ENCODE results near the gene PAM16.
"Not testable (repeated sequence)": the region's sequence is repeated elsewhere in the genome, so short reads cannot be mapped to it uniquely, and the experiment has no call there.

PAM16 gene

DNA sequence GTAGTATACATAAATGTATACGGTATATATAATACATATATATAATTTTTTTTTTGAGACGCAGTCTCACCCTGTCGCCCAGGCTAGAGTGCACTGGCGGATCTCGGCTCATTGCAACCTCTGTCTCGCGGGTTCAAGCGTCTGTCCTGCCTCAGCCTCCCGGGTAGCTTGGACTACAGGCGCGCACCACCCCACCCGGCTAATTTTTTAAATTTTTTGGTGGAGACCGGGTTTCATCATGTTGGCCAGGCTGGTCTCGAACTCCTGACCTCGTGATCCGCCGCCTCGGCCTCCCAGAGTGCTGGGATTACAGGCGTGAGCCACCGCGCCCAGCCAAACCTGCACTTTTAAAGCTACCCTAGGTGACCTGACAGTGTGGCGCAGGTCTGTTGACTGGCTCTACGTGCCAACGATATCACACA is 745 bp downstream of the PAM16 start:
- DNase-seq = no peak

DNA sequence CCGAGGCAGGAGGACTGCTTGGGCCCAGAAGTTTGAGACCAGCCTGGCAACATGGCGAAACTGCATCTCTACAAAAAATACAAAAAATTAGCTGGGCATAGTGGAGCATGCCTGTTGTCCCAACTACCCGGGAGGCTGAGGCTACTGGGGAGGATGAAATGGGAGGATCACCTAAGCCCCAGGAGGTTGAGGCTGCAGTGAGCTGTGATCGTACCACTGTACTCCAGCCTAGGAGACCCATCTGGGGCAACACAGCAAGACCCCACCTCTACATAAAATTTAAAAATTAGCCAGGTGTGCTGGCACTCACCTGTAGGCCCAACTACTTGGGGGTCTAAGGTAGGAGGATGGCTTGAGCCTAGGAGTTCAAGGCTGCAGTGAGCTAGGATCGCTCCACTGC is 1.8 kb downstream of the PAM16 start:
- DNase-seq = no peak

DNA sequence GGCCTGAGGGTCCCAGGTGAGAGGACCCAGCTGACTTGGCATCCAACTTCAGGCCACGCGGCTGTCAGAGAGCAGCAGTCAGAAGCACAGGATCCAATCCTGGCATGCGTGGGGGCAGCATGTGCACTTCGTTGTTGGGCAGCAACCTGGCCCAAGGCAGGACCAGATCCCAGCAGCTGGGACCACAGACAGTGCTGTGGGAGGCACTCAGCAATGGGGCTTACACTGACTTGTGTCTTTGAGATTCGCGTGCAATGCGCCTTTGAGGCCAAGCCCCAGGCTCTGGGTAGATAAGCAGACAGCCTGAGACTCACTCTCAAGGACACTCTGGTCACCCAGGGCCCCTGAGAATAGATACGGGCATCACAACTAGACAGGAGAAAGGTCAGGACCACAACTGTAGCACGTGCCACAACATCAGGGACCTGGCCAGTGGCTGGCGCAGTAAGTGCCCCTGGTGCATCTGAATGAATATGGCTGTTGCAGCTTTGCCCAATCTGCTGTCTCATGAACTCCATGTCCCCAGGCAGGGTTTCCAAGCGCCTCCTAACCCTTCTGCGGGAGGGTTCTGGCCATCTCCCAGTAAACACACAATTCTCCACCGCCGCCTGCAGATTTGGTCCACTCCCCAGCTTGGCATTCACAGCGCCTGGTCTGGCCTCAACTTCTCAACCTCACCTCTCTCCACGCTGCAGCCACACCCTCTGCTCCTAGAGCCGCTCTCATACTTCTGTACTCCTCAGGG is 3.2 kb downstream of the PAM16 start:
- DNase-seq = no peak

DNA sequence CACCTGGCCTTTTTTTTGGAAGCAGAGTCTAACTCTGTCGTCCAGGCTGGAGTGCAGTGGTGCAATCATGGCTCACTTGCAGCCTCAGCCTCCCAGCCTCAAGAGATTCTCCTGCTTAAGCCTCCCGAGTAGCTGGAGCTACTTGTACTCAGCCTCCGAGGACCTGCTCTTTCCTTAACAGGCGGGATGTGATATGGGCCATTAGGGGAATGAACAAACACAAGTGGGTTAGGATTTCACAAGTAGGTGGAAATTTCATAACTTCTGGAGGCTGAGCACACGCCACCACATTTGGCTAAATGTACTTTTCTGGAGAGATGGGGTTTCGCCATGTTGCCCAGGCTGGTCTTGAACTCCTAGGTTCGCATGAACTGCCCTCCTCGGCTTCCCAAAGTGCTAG is 4.1 kb downstream of the PAM16 start:
- DNase-seq = no peak

DNA sequence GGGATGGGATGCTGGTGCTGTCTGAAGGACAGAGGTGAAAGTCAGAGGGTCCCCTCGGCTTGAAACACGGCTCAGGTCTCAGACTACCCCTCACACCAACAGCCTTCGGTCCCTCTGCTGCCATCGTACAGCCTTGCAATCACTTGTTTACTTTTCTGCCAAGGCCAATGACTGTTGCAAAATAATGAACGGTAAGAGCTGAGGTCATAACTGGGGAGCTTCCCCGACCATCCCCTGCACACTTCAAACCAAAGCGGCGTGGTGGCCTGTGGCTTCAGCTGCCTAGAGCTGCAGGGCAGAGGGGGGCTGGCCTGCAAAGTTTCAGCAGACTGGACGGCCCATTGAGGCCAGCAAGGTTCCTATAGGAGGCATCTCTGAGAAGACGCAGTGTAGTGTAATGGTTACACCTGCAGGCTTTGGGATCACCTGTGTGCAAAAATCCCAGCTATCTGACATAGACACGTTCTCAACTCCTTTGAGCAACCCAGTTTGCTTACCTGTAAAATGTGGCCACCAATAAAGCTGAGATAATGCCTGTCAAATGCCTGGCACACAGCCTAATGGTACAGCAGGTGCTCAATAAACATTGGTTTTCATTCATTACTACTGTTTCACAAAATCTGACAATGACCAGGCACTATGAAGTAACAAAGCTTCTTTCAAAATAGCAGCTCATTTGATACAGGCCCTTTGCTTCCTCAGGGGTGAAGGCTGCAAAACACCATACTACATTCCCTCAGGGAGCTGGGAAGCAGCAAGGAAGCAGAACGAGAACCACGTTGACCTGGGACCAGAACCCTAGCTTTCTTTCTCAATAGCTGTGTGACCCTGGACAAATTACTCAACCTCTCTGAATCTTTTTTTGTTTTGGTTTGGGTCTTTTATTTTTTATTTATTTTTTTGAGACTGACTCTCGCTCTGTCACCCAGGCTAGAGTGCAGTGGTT is 5.0 kb downstream of the PAM16 start:
- no peak for DNase-seq

DNA sequence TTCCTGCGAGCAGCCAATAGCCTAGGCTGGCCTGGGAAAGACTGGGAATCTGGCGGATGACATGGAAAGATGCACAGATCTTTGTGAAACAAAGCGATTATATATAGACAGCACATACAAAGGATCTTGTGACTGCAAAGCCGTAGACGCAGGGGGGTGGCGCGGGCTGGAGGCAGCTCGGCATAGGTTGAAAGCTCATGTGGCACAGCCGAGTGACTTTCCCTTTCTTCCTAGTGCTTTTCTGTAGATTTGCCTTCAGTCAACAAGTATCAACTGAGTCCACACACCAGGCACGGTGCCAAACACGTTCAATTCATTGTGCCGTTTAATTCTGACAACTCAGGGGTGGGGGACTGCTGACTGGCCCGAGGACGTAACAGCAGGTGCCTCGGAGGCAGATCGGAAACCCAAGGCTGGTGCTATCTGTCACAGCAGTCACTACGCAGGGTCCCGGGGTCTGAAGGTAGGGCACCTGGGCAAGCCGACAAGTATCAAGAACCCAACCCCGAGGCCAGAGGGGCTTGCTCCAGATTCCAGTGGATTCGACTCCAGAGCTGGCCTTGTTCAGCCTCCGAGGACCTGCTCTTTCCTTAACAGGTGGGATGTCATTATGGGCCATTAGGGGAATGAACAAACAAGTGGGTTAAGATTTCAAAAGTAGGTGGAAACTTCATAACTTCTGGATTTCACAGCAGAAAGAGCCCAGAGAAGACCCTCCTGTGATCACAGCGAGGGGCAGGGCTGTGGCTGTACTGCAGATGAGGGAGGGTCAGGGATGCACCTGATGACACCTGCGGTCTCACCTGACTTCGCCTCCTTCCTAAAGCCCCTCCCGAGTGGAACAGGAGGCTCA is 5.9 kb downstream of the PAM16 start:
- no peak for DNase-seq

DNA sequence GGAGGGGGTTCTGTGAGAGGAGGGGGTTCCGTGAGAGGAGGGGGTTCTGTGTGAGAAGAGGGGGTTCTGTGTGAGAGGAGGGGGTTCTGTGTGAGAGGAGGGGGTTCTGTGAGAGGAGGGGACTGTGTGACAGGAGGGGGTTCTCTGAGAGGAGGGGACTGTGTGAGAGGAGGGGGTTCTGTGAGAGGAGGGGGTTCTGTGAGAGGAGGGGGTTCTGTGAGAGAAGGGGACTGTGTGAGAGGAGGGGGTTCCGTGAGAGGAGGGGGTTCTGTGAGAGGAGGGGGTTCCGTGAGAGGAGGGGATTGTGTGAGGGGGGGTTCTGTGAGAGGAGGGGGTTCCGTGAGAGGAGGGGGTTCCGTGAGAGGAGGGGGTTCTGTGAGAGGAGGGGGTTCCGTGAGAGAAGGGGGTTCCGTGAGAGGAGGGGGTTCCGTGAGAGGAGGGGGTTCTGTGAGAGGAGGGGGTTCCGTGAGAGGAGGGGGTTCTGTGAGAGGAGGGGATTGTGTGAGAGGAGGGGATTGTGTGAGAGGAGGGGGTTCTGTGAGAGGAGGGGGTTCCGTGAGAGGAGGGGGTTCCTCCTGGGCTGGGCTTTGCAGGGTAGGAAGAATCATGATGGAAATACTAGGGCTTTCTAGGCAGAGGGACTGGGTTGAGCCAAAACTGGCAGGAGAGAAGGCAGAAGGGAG is 6.7 kb downstream of the PAM16 start:
- not testable (repeated sequence) for DNase-seq

DNA sequence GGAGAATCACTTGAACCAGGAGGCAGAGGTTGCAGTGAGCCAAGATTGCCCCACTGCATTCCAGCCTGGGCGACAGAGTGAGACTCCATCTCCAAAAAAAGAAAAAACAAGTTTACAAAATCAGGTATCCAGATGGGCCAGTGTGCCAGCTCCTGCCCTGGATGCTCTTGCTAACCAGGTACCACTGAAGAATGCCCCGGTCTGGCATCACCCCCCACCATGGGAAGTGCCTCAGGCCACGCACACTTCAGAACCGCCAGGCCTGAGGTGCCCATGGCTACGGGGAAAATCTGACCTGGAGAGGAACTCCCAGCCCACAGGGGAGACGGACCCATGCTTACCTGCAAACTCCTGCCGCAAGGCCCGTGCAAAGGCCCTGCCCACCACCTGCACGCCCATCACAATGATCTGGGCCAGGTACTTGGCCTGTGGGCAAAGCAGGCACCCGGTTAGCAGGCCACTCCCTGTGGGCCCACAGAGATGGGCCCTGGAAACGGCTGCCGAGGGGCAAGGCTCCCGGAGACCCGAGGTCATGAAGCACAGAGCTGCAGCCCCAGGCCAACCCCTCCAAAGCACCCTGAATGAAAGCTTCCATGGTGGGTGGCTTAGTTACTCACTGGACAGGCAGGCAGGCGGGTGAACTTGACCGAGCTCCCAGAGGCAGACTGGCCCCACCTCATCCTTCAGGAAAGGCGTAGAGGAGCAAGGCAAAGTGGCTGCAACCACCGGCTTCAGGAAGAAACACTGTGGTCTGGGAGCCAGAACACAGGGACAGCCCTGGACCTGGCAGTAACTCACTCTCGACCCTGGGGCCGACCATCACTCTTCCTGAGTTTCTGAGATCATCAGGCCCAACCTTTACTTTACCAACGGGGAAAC is 8.0 kb downstream of the PAM16 start:
- DNase-seq = no peak

DNA sequence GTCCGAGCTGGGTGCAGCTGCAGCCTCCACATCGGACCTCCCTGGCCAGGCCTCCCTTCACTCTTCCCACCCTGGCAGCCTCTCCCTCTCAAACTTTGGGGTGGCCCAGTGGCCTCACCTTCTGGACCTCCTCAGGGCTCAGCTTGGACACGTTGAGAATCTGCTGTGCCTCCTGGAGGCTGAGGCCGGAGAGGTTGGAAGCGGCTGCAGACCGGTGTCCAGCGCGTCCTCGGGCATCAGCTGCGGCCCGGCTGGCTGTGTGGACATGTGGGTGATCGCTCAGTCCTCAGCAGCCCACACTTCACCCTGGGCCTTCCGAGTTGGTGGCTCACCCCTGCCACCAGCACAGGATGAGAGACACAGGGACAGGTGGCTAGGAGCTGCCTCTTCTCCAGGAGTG is 9.9 kb downstream of the PAM16 start:
- no peak for DNase-seq

DNA sequence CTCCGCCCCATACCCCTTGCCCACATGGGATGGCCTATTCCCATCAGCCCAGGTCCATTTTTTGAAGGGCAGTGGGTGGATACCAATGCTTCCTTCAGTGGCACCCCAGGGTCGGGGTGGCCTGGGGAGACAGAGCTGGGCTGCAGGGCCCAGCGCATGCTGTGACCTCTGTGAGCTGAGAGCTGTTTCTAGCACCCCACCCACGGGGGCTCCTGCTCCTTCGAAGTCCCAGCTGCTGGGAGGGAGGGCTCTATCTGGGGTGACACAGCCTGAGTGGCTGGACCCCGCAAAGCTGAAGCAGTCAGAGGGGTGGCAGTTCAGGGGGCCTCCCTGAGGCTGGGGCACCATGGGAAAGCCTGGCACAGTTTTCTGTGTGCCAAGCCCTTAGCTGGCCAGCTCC is 10.7 kb downstream of the PAM16 start:
- no peak for DNase-seq

DNA sequence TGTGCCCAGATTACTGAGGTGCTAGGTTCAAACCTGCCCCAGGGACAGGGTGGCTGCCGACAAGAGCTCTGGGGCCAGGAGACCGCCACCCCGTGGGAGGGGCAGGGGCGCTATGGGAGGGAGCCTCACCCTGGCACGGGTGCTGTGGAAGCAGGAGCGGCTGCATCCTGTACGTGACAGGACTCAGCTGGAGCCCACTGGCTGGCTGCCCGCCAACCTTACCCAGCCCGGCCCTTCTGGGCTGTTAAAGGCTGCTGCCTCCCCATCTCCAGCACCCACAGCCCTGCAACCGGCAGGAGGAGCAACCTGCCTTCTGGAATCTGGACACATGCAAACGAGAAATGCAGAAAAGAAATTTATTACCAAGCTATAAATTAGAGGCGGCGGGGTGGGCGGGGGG is 11.2 kb downstream of the PAM16 start:
- no peak for DNase-seq

DNA sequence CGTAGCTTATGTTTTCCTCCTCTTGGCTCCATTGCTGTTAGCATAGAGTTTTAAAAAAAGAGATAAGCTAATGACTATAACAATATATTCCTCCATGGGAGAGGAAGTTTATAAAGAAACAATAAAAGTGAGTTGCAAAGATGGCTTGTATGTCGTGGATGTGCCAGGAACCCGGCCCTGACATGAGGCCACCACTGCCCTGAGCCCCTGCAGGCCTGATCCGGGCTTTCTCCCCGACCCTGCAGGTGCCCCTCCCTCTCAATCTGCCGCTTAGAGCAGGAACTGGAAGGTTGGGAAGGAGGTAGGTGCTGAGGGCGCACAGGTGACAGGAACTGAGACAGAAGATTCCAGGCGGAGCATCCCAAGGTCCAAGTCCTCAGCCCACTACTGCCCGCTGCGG is 11.7 kb downstream of the PAM16 start:
- DNase-seq = no peak

DNA sequence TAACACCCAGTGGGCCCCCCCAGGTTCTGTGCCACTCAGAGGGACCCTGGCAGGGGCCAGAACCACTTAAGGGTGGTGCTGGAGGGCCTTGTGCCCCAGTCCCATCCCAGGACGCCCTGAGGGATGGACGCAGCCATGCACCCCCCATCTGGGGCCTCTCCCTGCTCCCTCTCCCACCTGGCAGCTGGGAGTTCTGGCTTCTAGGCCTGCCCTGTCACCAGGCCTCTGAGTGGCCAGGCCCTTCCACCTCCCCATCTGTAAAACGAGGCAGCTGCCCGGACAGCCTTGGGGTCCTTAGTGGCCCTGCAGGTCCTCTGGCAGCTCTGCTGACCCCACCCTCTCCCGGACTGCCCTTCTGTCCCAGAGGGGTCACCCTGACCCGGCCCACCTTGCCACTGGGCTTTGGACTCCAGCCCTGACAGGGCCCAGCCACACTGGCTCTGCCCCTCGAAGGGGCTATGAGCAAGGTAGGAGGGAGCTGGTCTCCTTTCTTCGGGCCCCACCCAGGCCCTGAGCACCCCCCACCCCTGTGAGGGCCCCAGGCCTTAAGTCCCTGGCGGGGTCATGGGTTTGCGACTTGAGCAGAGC is 12.3 kb downstream of the PAM16 start:
- DNase-seq = no peak

DNA sequence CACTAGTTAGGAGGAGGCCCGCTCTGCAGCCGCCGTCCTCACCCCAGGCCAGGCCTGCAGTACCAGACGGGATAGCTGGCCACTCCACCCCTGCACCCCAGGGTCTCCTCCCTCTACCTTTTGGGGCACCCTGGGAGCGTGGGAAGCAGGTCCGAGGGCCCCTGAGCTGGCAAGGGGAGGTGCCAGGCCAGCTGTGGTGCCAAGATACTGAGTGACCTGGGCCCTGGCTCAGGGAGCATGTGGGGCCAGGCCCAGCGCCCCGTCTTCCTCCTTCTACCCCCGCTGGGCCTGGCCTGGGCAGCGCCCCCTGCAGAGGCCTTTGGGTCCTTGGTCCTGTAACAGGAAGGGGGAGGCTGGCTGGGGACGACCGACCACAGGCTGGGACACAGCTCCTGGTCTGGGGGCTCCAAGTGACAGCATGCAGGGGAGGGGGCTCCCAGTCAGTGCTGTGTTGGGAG is 13.0 kb downstream of the PAM16 start:
- DNase-seq = no peak

DNA sequence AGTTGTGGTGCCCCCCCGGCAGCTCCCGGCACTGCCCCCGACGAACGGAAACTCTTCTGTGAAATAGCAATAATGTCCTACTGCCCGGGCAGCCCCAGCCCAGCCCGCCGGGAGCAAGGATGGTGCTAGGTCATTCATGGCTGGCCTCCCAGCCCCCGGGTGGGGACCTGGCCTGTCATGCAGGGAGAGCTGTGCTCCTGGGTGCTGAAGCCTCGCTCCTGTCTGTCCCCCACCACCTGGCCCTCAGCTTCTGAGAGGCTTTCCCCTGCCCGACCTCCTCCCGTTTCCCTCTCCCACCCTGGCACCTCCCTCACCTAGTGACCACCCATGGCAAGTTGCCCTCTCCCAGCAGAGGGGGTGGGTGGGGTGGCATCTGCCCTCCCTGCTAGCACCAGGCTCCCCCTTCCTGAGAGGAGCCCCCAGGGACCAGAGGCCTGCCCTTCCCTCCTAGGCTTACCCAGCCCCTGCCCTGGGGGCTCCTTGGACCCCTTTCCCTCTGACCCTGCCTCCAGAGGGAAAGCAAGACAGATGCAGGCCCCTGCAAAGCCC is 13.5 kb downstream of the PAM16 start:
- DNase-seq = no peak

DNA sequence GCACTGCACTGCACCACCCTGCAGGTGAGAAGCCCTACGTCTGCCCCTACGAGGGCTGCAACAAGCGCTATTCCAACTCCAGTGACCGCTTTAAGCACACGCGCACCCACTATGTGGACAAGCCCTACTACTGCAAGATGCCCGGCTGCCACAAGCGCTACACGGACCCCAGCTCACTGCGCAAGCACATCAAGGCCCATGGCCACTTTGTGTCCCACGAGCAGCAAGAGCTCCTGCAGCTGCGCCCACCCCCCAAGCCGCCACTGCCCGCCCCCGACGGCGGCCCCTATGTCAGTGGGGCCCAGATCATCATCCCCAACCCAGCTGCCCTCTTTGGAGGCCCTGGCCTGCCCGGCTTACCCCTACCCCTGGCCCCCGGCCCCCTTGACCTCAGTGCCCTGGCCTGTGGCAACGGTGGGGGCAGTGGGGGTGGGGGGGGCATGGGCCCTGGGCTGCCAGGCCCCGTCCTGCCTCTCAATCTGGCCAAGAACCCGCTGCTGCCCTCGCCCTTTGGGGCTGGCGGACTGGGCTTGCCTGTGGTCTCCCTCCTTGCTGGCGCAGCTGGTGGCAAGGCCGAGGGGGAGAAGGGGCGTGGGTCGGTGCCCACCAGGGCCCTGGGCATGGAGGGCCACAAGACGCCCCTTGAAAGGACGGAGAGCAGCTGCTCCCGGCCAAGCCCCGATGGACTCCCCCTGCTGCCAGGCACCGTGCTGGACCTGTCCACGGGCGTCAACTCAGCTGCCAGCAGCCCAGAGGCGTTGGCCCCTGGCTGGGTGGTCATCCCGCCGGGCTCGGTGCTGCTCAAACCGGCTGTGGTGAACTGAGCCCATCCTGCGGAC is 14.2 kb downstream of the PAM16 start:
- no peak for DNase-seq

DNA sequence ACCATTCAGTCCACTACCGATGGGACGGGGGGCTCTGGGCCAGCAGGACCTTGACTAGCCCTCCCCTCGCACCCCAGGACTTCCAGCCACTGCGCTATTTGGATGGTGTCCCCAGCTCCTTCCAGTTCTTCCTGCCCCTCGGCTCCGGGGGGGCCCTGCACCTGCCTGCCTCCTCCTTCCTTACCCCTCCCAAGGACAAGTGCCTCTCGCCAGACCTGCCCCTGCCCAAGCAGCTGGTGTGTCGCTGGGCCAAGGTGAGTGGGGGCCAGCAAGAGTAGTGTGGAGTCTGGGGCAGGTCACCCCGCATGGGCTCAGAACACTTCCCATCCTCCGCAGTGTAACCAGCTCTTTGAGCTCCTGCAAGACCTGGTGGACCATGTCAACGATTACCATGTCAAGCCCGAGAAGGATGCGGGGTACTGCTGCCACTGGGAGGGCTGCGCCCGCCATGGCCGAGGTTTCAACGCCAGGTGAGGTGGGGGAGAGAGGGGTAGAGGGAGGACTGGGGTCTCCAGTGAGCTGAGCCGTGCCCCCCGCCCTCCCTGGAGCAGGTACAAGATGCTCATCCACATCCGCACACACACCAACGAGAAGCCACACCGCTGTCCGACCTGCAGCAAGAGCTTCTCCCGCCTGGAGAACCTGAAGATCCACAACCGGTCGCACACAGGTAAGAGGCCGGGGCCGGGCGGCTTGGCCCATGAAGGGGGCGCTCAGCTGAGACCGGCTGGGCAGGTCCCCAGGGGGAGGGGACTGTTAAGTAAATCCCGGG is 16.2 kb downstream of the PAM16 start:
- no peak for DNase-seq

DNA sequence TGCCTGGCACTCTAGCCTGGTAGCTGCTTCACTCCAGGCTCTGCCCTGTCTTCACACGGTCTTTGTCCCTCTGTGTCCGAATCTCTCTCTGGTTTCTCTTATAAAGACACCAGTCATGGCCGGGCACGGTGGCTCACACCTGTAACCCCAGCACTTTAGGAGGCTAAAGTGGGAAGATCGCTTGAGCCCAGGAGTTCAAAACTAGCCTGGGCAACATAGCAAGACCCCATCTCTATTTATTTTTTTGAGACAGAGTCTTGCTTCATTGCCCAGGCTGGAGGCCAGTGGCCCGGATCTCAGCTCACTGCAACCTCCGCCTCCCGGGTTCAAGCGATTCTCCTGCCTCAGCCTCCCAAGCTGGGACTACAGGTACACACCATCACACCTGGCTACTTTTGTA is 17.4 kb downstream of the PAM16 start:
- not testable (repeated sequence) for DNase-seq

DNA sequence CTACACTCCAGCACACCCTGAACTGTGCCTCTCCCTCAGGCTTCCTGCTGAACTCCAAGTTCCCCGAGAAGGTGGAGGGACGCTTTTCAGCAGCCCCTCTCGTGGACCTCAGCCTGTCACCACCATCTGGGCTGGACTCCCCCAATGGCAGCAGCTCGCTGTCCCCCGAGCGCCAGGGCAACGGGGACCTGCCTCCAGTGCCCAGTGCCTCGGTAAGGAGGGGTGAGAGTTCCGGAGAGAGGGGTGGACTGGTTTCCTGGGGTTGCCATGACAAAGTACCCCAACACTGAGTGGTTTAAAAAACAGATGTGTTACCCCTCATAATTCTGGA is 17.8 kb downstream of the PAM16 start:
- DNase-seq = no peak
